Measurements from ENCODE around the gene BOD1L1.

BOD1L1 gene

DNA sequence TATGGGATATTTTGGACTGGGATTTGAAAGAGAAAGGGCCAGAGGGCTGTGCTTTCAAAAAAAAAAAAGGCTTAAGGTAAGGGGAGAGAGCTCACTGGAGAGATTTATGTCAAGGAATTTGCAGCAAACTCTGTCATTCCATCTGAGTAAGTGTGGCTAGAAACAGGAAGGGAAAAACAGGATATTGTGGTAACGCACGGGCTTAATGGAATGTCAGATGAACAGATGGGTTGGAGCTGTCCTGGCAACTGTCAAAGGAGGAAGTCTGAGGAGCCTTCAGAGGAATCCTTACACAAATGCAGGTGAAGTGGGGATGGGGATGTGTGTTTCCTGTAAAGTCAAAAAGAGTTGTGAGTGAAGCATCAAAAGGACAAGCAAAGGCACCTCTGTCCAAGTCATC, 68.1 kb downstream of the BOD1L1 start:
- H3K4me1 ChIP-seq (ENCODE audit: low read depth, poor library complexity, severe bottlenecking): no peaks in the 10 kb centered on the region
- H4K20me1 ChIP-seq (ENCODE audit: insufficient read depth): no peaks in the 10 kb centered on the region
- no peak overlapping the region for H3K4me2 ChIP-seq
- no peaks in the 10 kb centered on the region for H3K27me3 ChIP-seq (ENCODE audit: insufficient read depth, low read depth)
- no peak overlapping the region for H3K9ac ChIP-seq
- H2AFZ ChIP-seq (ENCODE audit: low read depth): no peak overlapping the region
- H3K4me3 ChIP-seq (IDR thresholded peaks at IDR 0.05; ENCODE audit: insufficient read depth, low read depth, low read length): no peak overlapping the region
- TF ChIP-seq, protein P1, sequence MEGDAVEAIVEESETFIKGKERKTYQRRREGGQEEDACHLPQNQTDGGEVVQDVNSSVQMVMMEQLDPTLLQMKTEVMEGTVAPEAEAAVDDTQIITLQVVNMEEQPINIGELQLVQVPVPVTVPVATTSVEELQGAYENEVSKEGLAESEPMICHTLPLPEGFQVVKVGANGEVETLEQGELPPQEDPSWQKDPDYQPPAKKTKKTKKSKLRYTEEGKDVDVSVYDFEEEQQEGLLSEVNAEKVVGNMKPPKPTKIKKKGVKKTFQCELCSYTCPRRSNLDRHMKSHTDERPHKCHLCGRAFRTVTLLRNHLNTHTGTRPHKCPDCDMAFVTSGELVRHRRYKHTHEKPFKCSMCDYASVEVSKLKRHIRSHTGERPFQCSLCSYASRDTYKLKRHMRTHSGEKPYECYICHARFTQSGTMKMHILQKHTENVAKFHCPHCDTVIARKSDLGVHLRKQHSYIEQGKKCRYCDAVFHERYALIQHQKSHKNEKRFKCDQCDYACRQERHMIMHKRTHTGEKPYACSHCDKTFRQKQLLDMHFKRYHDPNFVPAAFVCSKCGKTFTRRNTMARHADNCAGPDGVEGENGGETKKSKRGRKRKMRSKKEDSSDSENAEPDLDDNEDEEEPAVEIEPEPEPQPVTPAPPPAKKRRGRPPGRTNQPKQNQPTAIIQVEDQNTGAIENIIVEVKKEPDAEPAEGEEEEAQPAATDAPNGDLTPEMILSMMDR (conservative IDR thresholded peaks at IDR 0.05; ENCODE audit: low read depth, low read length): no peak
- H3K79me2 ChIP-seq (ENCODE audit: insufficient read depth, low read depth): no peaks in the 10 kb centered on the region
- no peak overlapping the region for H3K27ac ChIP-seq
- no peaks in the 10 kb centered on the region for H3K36me3 ChIP-seq (ENCODE audit: insufficient read depth)

DNA sequence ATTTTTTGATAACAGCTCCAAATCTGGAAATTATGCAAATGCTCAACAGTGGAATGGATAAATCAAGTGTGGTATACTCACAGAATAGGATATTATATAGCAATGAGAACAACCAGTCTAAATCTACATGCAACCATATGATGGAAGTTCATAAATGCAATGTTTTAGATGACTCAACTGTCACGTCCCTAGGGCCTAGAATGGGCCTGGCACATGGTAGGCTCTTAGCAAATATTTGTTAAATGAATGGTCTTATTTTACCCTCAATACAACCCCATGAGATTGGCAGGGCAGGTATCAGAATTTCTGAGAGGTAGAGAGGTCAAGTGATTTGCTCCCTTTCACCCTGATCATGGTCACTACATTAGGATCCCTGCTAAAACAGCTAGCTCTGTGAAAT, 68.6 kb downstream of the BOD1L1 start:
- Histone ChIP-seq H3K79me2 (ENCODE audit: insufficient read depth, low read depth) (no peaks in the 10 kb centered on the region), H3K4me1 (ENCODE audit: low read depth, poor library complexity, severe bottlenecking) (no peaks in the 10 kb centered on the region), H4K20me1 (ENCODE audit: insufficient read depth) (no peaks in the 10 kb centered on the region), H3K9ac (no peak overlapping the region), H3K4me3 (IDR thresholded peaks at IDR 0.05; ENCODE audit: insufficient read depth, low read depth, low read length) (no peak overlapping the region), H3K27ac (no peak overlapping the region), H2AFZ (ENCODE audit: low read depth) (no peak overlapping the region), H3K36me3 (ENCODE audit: insufficient read depth) (no peaks in the 10 kb centered on the region), H3K27me3 (ENCODE audit: insufficient read depth, low read depth) (no peaks in the 10 kb centered on the region), H3K4me2 (no peak overlapping the region)
- TF ChIP-seq, protein P1 (conservative IDR thresholded peaks at IDR 0.05; ENCODE audit: low read depth, low read length): no peak

DNA sequence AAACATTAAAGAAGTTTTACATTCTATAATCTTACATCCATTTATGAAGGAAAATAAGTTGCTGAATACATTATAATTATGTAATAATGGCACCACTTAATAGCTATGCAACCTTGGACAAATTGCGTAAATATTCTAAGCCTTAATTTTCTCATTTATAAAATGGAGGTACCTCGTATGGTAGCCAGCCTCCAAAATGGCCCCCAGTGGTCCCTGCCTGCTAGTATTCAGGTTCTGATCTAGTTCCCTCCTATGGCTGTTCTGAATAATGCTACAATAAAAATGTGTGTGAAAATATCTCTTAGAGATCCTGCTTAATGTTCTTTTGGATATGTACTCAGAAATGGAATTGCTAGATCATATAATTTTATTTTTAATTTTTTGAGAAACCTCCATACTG, 72.2 kb downstream of the BOD1L1 start:
- Histone ChIP-seq H3K4me1 (ENCODE audit: low read depth, poor library complexity, severe bottlenecking) (peaks cover 2% of the 10 kb centered on the region), H4K20me1 (ENCODE audit: insufficient read depth) (no peaks in the 10 kb centered on the region), H3K79me2 (ENCODE audit: insufficient read depth, low read depth) (no peaks in the 10 kb centered on the region), H2AFZ (ENCODE audit: low read depth) (no peak overlapping the region), H3K4me2 (no peak overlapping the region), H3K27ac (no peak overlapping the region), H3K4me3 (IDR thresholded peaks at IDR 0.05; ENCODE audit: insufficient read depth, low read depth, low read length) (no peak overlapping the region), H3K36me3 (ENCODE audit: insufficient read depth) (no peaks in the 10 kb centered on the region), H3K9ac (no peak overlapping the region), H3K27me3 (ENCODE audit: insufficient read depth, low read depth) (no peaks in the 10 kb centered on the region)
- TF ChIP-seq, protein P1 (conservative IDR thresholded peaks at IDR 0.05; ENCODE audit: low read depth, low read length): no peak

DNA sequence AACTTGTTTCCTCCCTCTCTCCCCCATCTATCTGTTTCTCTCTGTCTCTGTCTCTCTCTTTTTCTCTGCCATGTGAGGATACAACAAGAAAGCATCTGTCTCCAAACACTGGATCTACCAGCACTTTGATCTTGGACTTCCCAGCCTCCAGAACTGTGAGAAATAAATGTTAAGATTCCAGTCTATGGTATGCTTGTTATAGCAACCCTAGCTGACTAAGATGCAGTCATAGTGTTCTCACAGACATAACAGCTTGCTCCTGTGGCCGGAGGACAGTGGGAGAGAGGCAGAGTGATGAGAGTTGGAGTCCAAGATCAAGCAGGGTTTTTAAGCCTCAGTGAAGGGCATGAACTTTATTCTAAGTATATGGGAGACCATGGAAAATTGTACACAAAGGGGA, 74.4 kb downstream of the BOD1L1 start:
- Histone ChIP-seq H3K9ac (no peak overlapping the region), H3K4me2 (no peak overlapping the region), H3K4me1 (ENCODE audit: low read depth, poor library complexity, severe bottlenecking) (peaks cover 14% of the 10 kb centered on the region), H3K27ac (no peak overlapping the region), H2AFZ (ENCODE audit: low read depth) (no peak overlapping the region), H3K79me2 (ENCODE audit: insufficient read depth, low read depth) (no peaks in the 10 kb centered on the region), H3K4me3 (IDR thresholded peaks at IDR 0.05; ENCODE audit: insufficient read depth, low read depth, low read length) (no peak overlapping the region), H3K27me3 (ENCODE audit: insufficient read depth, low read depth) (no peaks in the 10 kb centered on the region), H4K20me1 (ENCODE audit: insufficient read depth) (no peaks in the 10 kb centered on the region), H3K36me3 (ENCODE audit: insufficient read depth) (no peaks in the 10 kb centered on the region)
- TF ChIP-seq, protein P1 (conservative IDR thresholded peaks at IDR 0.05; ENCODE audit: low read depth, low read length): no peak
